ENCODE results near the gene RFESD.

GRCh38 chr5:95649842-95650620 is 3.5 kb downstream of the RFESD start:
- TF ChIP-seq CTCF (IDR thresholded peaks at IDR 0.05) (no peak), POLR2AphosphoS5 (IDR thresholded peaks at IDR 0.05) (peak; percentile 14)
